Measurements from ENCODE around the gene GRN. TPM values are rescaled to one million over a fixed set of nuclear protein-coding genes. Genes with fewer than 3 reads are reported as not detected.
"Not testable (repeated sequence)": the region's sequence is repeated elsewhere in the genome, so short reads cannot be mapped to it uniquely, and the experiment has no call there.

Gene GRN
- total RNA-seq, 1 experiment from 2014 or later = 194 TPM

DNA sequence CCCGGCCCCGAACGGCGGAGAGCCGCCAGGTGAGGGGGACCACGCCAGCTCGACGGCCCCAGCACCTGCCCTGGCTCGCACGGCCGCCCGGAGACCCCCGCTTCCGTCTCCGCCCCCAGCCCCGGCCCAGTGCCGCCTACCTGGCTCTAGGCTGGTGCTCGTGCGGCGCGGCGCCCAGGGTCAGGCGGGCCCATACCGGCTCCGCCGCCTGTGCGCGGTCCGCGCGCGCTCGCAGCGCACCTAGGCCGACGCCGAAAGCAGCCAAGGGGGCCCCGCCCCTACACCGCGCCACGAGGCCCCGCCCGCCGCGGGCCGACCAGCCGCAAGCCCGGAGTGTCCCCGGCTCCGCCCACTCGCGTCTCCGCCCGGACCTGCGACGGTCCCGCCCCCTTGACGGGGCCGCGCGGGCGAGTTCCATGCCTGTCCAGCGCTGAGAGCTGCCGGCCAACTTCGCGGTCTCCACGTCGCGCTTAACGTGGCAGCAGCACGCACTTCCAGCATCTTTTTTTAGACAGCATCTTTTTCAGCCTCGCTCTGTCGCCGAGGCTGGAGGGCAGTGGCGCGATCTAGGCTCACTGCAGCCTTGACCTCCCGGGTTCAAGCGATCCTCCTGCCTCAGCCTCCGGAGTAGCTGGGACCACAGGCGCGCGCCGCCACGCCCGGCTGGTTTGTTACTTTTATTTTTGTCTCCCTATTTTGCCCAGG is 20.4 kb upstream of the GRN start, which contains the start of gene SLC25A39:
Gene SLC25A39 (minus strand): TSS at position 253 of the 705 bp plus-strand sequence. CDS start 1,261 bp downstream, outside the sequence.
- Histone ChIP-seq H3K27me3 (ENCODE audit: low read length) (no peaks in the 10 kb centered on the region), H2AFZ (ENCODE audit: low read length) (peak within 1 kb of the TSS; percentile 82; the same call in 1 of the 2 replicates), H3K27ac (ENCODE audit: low read length) (peak within 1 kb of the TSS; percentile 73), H4K20me1 (ENCODE audit: insufficient read depth, low read depth, low read length) (no peaks in the 10 kb centered on the region), H3K4me3 (ENCODE audit: low read length) (peak within 1 kb of the TSS; percentile 100), H3K79me2 (ENCODE audit: low read length) (peaks cover 13% of the 10 kb centered on the region), H3K9ac (ENCODE audit: low read length) (peak within 1 kb of the TSS; percentile 97), H3K9me3 (ENCODE audit: low read length) (no peaks in the 10 kb centered on the region), H3K4me2 (ENCODE audit: low read depth, low read length, poor library complexity, severe bottlenecking) (peak within 1 kb of the TSS; percentile 100), H3K4me1 (ENCODE audit: low read length) (peaks cover 37% of the 10 kb centered on the region), H3K9me2 (replicated peaks; ENCODE audit: insufficient read depth, low read length) (no peaks in the 10 kb centered on the region), H3K36me3 (ENCODE audit: insufficient read depth, low read length) (no peaks in the 10 kb centered on the region; the same call in 1 of the 2 replicates)
- peak; percentile 98 for DNase-seq

DNA sequence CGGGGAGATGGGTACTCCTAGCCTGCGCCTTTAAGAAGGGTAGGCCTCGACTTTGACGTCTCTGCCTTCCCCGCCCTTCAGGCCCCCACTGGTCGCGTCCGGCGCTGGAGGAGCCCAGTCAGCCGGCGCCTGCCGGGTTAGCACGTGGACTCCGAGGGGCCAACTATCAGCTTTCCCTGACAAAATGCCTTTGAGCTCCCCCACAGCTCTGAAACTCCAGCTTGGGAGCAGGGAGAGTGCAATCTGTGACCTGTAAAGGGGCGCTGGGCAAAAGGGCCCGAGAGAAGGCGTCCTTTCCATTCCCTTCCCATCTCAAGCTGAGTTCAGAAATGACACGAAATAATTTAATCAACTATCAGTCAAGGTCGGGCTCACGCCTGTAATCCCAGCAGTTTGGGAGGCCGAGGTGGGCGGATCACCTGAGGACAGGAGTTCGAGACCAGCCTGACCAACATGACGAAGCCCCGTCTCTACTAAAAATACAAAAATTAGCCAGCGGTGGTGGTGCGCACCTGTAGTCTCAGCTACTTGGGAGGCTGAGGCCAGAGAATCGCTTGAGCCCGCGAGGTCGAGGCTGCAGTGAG is 18.1 kb upstream of the GRN start:
- Histone ChIP-seq H3K9ac (ENCODE audit: low read length) (peak overlapping the region; percentile 56), H3K27ac (ENCODE audit: low read length) (no peak overlapping the region), H3K4me3 (ENCODE audit: low read length) (peak overlapping the region; percentile 59; the same call in 1 of the 2 replicates), H2AFZ (ENCODE audit: low read length) (0 out of 2 replicates have a peak overlapping the region, but pooled peaks have one; percentile 78), H3K4me1 (ENCODE audit: low read length) (peaks cover 46% of the 10 kb centered on the region), H3K9me2 (replicated peaks; ENCODE audit: insufficient read depth, low read length) (no peaks in the 10 kb centered on the region), H3K79me2 (ENCODE audit: low read length) (peaks cover 13% of the 10 kb centered on the region), H3K36me3 (ENCODE audit: insufficient read depth, low read length) (no peaks in the 10 kb centered on the region; the same call in 1 of the 2 replicates), H3K27me3 (ENCODE audit: low read length) (no peaks in the 10 kb centered on the region), H3K9me3 (ENCODE audit: low read length) (no peaks in the 10 kb centered on the region), H3K4me2 (ENCODE audit: low read depth, low read length, poor library complexity, severe bottlenecking) (peak overlapping the region; percentile 69), H4K20me1 (ENCODE audit: insufficient read depth, low read depth, low read length) (no peaks in the 10 kb centered on the region)
- DNase-seq = peak; percentile 98

GRCh38 chr17:44327715-44328449 is 17.2 kb upstream of the GRN start:
- no peak overlapping the region for H2AFZ ChIP-seq (ENCODE audit: low read length)
- no peak overlapping the region for H3K4me2 ChIP-seq (ENCODE audit: low read depth, low read length, poor library complexity, severe bottlenecking)

DNA sequence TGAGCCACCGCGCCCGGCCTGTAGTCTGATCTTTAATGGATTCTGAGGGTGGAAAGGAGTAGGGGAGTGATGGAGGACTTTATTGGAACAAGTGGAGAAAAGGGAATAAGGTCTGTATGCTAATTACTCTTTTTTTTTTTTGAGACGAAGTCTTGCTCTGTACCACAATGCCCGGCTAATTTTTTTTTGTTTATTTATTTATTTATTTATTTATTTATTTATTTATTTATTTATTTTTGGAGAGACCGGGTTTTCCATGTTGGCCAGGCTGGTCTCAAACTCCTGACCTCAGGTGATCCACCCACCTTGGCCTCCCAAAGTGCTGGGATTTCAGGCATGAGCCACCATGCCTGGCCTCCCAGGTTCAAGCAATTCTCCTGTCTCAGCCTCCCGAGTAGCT is 15.6 kb upstream of the GRN start:
- not testable (repeated sequence) for H3K9ac ChIP-seq (ENCODE audit: low read length); DNase-seq; H3K9me2 ChIP-seq (replicated peaks; ENCODE audit: insufficient read depth, low read length); H3K4me2 ChIP-seq (ENCODE audit: low read depth, low read length, poor library complexity, severe bottlenecking); H3K27ac ChIP-seq (ENCODE audit: low read length); H2AFZ ChIP-seq (ENCODE audit: low read length); H3K9me3 ChIP-seq (ENCODE audit: low read length); H3K4me3 ChIP-seq (ENCODE audit: low read length); H3K27me3 ChIP-seq (ENCODE audit: low read length); H4K20me1 ChIP-seq (ENCODE audit: insufficient read depth, low read depth, low read length); H3K36me3 ChIP-seq (ENCODE audit: insufficient read depth, low read length); H3K79me2 ChIP-seq (ENCODE audit: low read length)
- peaks cover 39% of the 10 kb centered on the region for H3K4me1 ChIP-seq (ENCODE audit: low read length)

More at GRCh38 chr17:44327715-44328449, 17.2 kb upstream of the GRN start:
- no peaks in the 10 kb centered on the region for H3K27me3 ChIP-seq (ENCODE audit: low read length)
- H3K4me1 ChIP-seq (ENCODE audit: low read length) = peaks cover 46% of the 10 kb centered on the region
- no peak for DNase-seq
- no peak overlapping the region for H3K27ac ChIP-seq (ENCODE audit: low read length)
- H3K9me3 ChIP-seq (ENCODE audit: low read length) = no peaks in the 10 kb centered on the region
- no peak overlapping the region for H3K4me3 ChIP-seq (ENCODE audit: low read length)
- no peaks in the 10 kb centered on the region for H4K20me1 ChIP-seq (ENCODE audit: insufficient read depth, low read depth, low read length)
- no peak overlapping the region for H3K9ac ChIP-seq (ENCODE audit: low read length)
- H3K79me2 ChIP-seq (ENCODE audit: low read length) = peaks cover 13% of the 10 kb centered on the region
- no peaks in the 10 kb centered on the region for H3K36me3 ChIP-seq (ENCODE audit: insufficient read depth, low read length)
- H3K9me2 ChIP-seq (replicated peaks; ENCODE audit: insufficient read depth, low read length) = no peaks in the 10 kb centered on the region

- H3K36me3 ChIP-seq (ENCODE audit: insufficient read depth, low read length); H3K79me2 ChIP-seq (ENCODE audit: low read length); H2AFZ ChIP-seq (ENCODE audit: low read length); H3K27ac ChIP-seq (ENCODE audit: low read length); H3K4me2 ChIP-seq (ENCODE audit: low read depth, low read length, poor library complexity, severe bottlenecking); H3K4me3 ChIP-seq (ENCODE audit: low read length); H3K9me3 ChIP-seq (ENCODE audit: low read length); H3K9me2 ChIP-seq (replicated peaks; ENCODE audit: insufficient read depth, low read length); H3K9ac ChIP-seq (ENCODE audit: low read length); H4K20me1 ChIP-seq (ENCODE audit: insufficient read depth, low read depth, low read length); H3K27me3 ChIP-seq (ENCODE audit: low read length); DNase-seq: not testable (repeated sequence)
- peaks cover 42% of the 10 kb centered on the region for H3K4me1 ChIP-seq (ENCODE audit: low read length)
Observed at GRCh38 chr17:44330263-44330662, 14.8 kb upstream of the GRN start.

DNA sequence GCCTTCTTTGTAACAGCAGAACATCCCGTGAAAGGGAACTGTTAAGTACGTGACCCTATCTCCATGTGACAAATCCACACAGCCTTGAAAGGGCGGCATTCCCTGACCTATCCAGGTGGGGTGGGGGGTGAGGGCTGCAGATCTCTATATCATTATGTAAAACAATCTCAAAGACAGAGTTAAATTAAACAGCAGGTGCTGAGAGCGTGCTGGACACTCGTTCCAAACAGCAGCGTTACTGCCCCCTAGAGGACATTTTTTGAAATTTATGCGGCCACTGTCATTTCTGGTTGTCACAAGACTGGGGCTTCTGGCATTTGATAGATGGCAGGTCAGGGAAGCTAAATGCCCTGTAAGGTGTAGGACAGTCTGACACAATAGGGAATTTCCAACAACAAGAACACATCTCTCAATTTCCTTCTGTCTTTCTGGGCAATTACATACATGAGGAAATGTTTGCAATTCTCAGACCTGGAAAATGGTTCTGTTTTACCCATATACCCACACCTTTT is 13.8 kb upstream of the GRN start:
- no peaks in the 10 kb centered on the region for H3K9me3 ChIP-seq (ENCODE audit: low read length)
- H3K9ac ChIP-seq (ENCODE audit: low read length) = no peak overlapping the region
- no peaks in the 10 kb centered on the region for H3K9me2 ChIP-seq (replicated peaks; ENCODE audit: insufficient read depth, low read length)
- no peaks in the 10 kb centered on the region for H3K79me2 ChIP-seq (ENCODE audit: low read length)
- H3K4me1 ChIP-seq (ENCODE audit: low read length) = peaks cover 41% of the 10 kb centered on the region
- H3K4me3 ChIP-seq (ENCODE audit: low read length) = no peak overlapping the region
- no peaks in the 10 kb centered on the region for H4K20me1 ChIP-seq (ENCODE audit: insufficient read depth, low read depth, low read length)
- peak; percentile 93 for DNase-seq
- no peaks in the 10 kb centered on the region for H3K36me3 ChIP-seq (ENCODE audit: insufficient read depth, low read length)
- H3K27ac ChIP-seq (ENCODE audit: low read length) = no peak overlapping the region
- no peak overlapping the region for H3K4me2 ChIP-seq (ENCODE audit: low read depth, low read length, poor library complexity, severe bottlenecking)
- H3K27me3 ChIP-seq (ENCODE audit: low read length) = no peaks in the 10 kb centered on the region
- H2AFZ ChIP-seq (ENCODE audit: low read length) = no peak overlapping the region

DNA sequence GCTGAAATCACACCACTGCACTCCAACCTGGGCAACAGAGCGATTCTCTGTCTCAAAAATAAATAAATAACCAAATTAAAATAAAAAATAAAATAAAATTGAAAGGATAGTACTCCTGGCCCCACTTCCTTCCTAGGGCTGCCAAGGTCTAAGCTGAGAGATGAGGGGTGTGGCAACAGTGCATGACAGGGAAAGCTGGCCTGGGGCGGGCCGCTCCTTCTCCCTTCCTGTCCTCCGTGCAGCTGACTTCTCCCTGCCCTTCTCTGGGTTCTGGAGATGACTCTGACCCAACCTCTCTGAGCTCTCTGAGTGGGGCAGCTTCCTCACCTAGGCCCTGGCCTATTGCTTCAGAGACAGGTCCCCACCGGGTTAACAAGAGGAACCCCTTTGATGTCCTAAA is 11.7 kb upstream of the GRN start:
- H3K9ac ChIP-seq (ENCODE audit: low read length) = no peak overlapping the region
- no peak overlapping the region for H2AFZ ChIP-seq (ENCODE audit: low read length)

GRCh38 chr17:44334315-44334714 is 10.8 kb upstream of the GRN start:
- Histone ChIP-seq H3K9ac (ENCODE audit: low read length) (no peak overlapping the region), H3K79me2 (ENCODE audit: low read length) (no peaks in the 10 kb centered on the region), H3K36me3 (ENCODE audit: insufficient read depth, low read length) (no peaks in the 10 kb centered on the region), H3K27ac (ENCODE audit: low read length) (no peak overlapping the region), H3K4me1 (ENCODE audit: low read length) (peaks cover 25% of the 10 kb centered on the region), H3K9me3 (ENCODE audit: low read length) (no peaks in the 10 kb centered on the region), H3K4me2 (ENCODE audit: low read depth, low read length, poor library complexity, severe bottlenecking) (no peak overlapping the region), H2AFZ (ENCODE audit: low read length) (no peak overlapping the region), H4K20me1 (ENCODE audit: insufficient read depth, low read depth, low read length) (no peaks in the 10 kb centered on the region), H3K9me2 (replicated peaks; ENCODE audit: insufficient read depth, low read length) (no peaks in the 10 kb centered on the region), H3K4me3 (ENCODE audit: low read length) (no peak overlapping the region), H3K27me3 (ENCODE audit: low read length) (no peaks in the 10 kb centered on the region)
- no peak for DNase-seq

More for the DNA sequence above, 11.7 kb upstream of the GRN start:
- no peaks in the 10 kb centered on the region for H3K9me2 ChIP-seq (replicated peaks; ENCODE audit: insufficient read depth, low read length)
- DNase-seq = no peak
- H4K20me1 ChIP-seq (ENCODE audit: insufficient read depth, low read depth, low read length) = no peaks in the 10 kb centered on the region
- no peak overlapping the region for H3K4me2 ChIP-seq (ENCODE audit: low read depth, low read length, poor library complexity, severe bottlenecking)
- no peaks in the 10 kb centered on the region for H3K27me3 ChIP-seq (ENCODE audit: low read length)
- H3K4me1 ChIP-seq (ENCODE audit: low read length) = peaks cover 26% of the 10 kb centered on the region
- no peaks in the 10 kb centered on the region for H3K9me3 ChIP-seq (ENCODE audit: low read length)
- H3K4me3 ChIP-seq (ENCODE audit: low read length) = no peak overlapping the region
- no peaks in the 10 kb centered on the region for H3K79me2 ChIP-seq (ENCODE audit: low read length)
- H3K36me3 ChIP-seq (ENCODE audit: insufficient read depth, low read length) = no peaks in the 10 kb centered on the region
- no peak overlapping the region for H3K27ac ChIP-seq (ENCODE audit: low read length)

Measured in Karpas-422 (cell line).